ENCODE results near the gene PIH1D2. TPM values are rescaled to one million over a fixed set of nuclear protein-coding genes. Genes with fewer than 3 reads are reported as not detected.

Gene PIH1D2
- total and polyA plus RNA-seq, 2 donors (not counting 3 experiments of a cell fraction or from before 2014, with no cell fraction given): 0.51 to 1.3 TPM

DNA sequence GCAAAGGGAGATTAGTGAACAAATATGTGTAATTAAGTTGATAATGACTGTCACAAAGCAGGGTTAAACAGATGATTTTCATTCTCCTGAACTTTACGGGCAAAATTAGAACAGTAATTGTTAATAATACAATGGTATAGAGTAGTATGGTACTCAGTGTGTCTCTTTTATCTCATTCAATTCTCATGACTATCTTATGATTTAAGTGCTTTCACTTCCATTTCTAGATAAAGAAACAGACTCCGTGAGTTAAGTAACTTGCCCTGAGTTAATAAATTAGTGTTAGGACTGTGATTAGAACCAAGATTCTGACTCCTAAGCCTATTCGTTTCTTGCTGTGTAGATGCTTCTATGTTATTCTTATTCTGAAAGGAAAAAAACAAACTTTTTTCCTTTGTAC lies 22.0 kb downstream of the PIH1D2 start:
- Histone ChIP-seq H3K9me3 (replicated peaks; ENCODE audit: control insufficient read depth, insufficient read depth, low read length) (no peaks in the 10 kb centered on the region), H3K9ac (replicated peaks; ENCODE audit: extremely low read depth, insufficient read depth, low read length) (no peak overlapping the region), H2AFZ (ENCODE audit: low read depth, low read length) (no peak overlapping the region), H3K9me1 (replicated peaks; ENCODE audit: control insufficient read depth, extremely low read depth, insufficient read depth, low read length) (no peaks in the 10 kb centered on the region), H3K4me2 (ENCODE audit: insufficient read depth, low read length) (no peak overlapping the region), H3K27me3 (ENCODE audit: control insufficient read depth in 2 of 2, insufficient read depth in 2 of 2, low read length in 2 of 2) (no peaks in the 10 kb centered on the region), H4K20me1 (replicated peaks; ENCODE audit: control insufficient read depth, extremely low read depth, insufficient read depth, low read length) (no peaks in the 10 kb centered on the region), H3K27ac (ENCODE audit: insufficient read depth, low read depth, low read length) (no peak overlapping the region), H3K4me3 (replicated peaks in 1 of 3; ENCODE audit: insufficient read depth in 1 of 3, low read depth in 1 of 3, low read length in 3 of 3) (no peak overlapping the region), H3K4me1 (ENCODE audit: control insufficient read depth, extremely low read depth, insufficient read depth, low read length) (peaks cover 10% of the 10 kb centered on the region), H3K36me3 (ENCODE audit: control insufficient read depth in 2 of 2, extremely low read depth in 1 of 2, insufficient read depth in 2 of 2, low read length in 2 of 2) (peaks cover 3 to 10% of the 10 kb centered on the region in 2 experiments), H3K79me2 (ENCODE audit: control insufficient read depth, insufficient read depth, low read length) (peaks cover 7% of the 10 kb centered on the region)
- intact Hi-C loops (cut with micrococcal nuclease): no loop called here
- FAIRE-seq (no peak), DNase-seq (ENCODE audit: low read depth, low spot score) (no peak)
- BruUV-seq (replicated peaks): no TSS peak
- POLR2A ChIA-PET: no interaction called here
- CTCF ChIA-PET: no interaction called here
- dilution Hi-C loops (cut with MboI; ENCODE audit: extremely low pct_ligation_motif_present, low sequenced_read_pairs): no loop called here
- TF ChIP-seq JUN (IDR thresholded peaks at IDR 0.05; ENCODE audit: borderline replicate concordance, insufficient read depth, insufficient read length, low read depth): no peak
- no peak for TF ChIP-seq GATA2 (IDR thresholded peaks at IDR 0.05; ENCODE audit: insufficient read depth, insufficient read length, low read depth, low read length)
- TF ChIP-seq POLR2AphosphoS5 (IDR thresholded peaks at IDR 0.05; ENCODE audit: insufficient read depth, low read depth, low read length): no peak
- TF ChIP-seq MYC (IDR thresholded peaks at IDR 0.05; ENCODE audit: low read depth, low read length): no peak
- TF ChIP-seq, protein P1, sequence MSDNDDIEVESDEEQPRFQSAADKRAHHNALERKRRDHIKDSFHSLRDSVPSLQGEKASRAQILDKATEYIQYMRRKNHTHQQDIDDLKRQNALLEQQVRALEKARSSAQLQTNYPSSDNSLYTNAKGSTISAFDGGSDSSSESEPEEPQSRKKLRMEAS (IDR thresholded peaks at IDR 0.05; ENCODE audit: insufficient read depth, insufficient read length): no peak
- TF ChIP-seq POLR2A (IDR thresholded peaks at IDR 0.05; ENCODE audit: low read depth, low read length): no peak
- TF ChIP-seq FOS (IDR thresholded peaks at IDR 0.05; ENCODE audit: borderline replicate concordance, insufficient read depth, low read length): no peak
- TF ChIP-seq, protein P2, sequence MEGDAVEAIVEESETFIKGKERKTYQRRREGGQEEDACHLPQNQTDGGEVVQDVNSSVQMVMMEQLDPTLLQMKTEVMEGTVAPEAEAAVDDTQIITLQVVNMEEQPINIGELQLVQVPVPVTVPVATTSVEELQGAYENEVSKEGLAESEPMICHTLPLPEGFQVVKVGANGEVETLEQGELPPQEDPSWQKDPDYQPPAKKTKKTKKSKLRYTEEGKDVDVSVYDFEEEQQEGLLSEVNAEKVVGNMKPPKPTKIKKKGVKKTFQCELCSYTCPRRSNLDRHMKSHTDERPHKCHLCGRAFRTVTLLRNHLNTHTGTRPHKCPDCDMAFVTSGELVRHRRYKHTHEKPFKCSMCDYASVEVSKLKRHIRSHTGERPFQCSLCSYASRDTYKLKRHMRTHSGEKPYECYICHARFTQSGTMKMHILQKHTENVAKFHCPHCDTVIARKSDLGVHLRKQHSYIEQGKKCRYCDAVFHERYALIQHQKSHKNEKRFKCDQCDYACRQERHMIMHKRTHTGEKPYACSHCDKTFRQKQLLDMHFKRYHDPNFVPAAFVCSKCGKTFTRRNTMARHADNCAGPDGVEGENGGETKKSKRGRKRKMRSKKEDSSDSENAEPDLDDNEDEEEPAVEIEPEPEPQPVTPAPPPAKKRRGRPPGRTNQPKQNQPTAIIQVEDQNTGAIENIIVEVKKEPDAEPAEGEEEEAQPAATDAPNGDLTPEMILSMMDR (IDR thresholded peaks at IDR 0.05; ENCODE audit: extremely low read depth in 1 of 2, insufficient read depth in 1 of 2, low read depth in 1 of 2, low read length in 2 of 2): no peak
- no peak for TF ChIP-seq EZH2 (IDR thresholded peaks at IDR 0.05; ENCODE audit: borderline replicate concordance, low read depth, low read length, severe bottlenecking)

Measured in endothelial cell of umbilical vein (primary cell).